HepG2 (cell line): ENCODE results near the gene CARMIL1. TPM values are rescaled to one million over a fixed set of nuclear protein-coding genes. Genes with fewer than 3 reads are reported as not detected.

ENCODE experiments used
- CREB1 ChIP-seq, 2 experiments: fragments of 450-650 bp in 1 of 2; IDR thresholded peaks; 2 replicates each; pipeline ENCODE4 v1.6.1; 2016 to 2017; ENCODE audit warnings: control low read depth in 1 of 2, mild to moderate bottlenecking in 1 of 2, missing compliant biosample characterization in 1 of 2, missing genetic modification characterization in 1 of 2
- CSRNP1 ChIP-seq: sonication (generic); formaldehyde crosslinking; IDR thresholded peaks from 2 replicates; pipeline ENCODE4 v1.8.1; 2023; ENCODE audit warnings: mild to moderate bottlenecking, missing genetic modification reagents
- CTCF ChIP-seq: sonication (generic); formaldehyde crosslinking; IDR thresholded peaks from 2 replicates; pipeline ENCODE4 v1.5.0; 2020; ENCODE audit warnings: mild to moderate bottlenecking, missing genetic modification reagents, moderate library complexity
- GFI1 ChIP-seq: sonication (generic); formaldehyde crosslinking; IDR thresholded peaks from 2 replicates; pipeline ENCODE4 v1.5.0; 2020; ENCODE audit warnings: missing genetic modification reagents, mild to moderate bottlenecking, borderline replicate concordance
- HES4 ChIP-seq: sonication (generic); formaldehyde crosslinking; IDR thresholded peaks from 2 replicates; pipeline ENCODE4 v1.9.0; 2021; ENCODE audit warnings: mild to moderate bottlenecking, missing genetic modification reagents, borderline replicate concordance
- LCORL ChIP-seq, 2 experiments: fragments of 450-650 bp in 1 of 2; sonication (generic) in 1 of 2; formaldehyde crosslinking in 1 of 2; IDR thresholded peaks; 2 replicates each; pipeline versions ENCODE4 v1.5.0 to v1.6.1; 2017 to 2020; ENCODE audit warnings: antibody characterized with exemption in 1 of 2, missing genetic modification reagents in 1 of 2
- MAFK ChIP-seq, 2 experiments: IDR thresholded peaks in 1 of 2; conservative IDR thresholded peaks in 1 of 2; 2 replicates each; pipeline ENCODE4 v1.6.1; 2011; ENCODE audit warnings: improper control_type of control experiment in 2 of 2, low read length in 2 of 2
- PCBP1 ChIP-seq: fragments of 200-400 bp; formaldehyde crosslinking; IDR thresholded peaks from 2 replicates; pipeline ENCODE4 v1.6.1; 2017; ENCODE audit warnings: mild to moderate bottlenecking, low read depth, low read length, borderline replicate concordance
- PLSCR1 ChIP-seq: sonication (generic); formaldehyde crosslinking; IDR thresholded peaks from 2 replicates; pipeline ENCODE4 v1.5.0; 2020; ENCODE audit warnings: missing genetic modification reagents, mild to moderate bottlenecking, borderline replicate concordance
- ZNF275 ChIP-seq: sonication (generic); formaldehyde crosslinking; IDR thresholded peaks from 2 replicates; pipeline ENCODE4 v1.8.0; 2022; ENCODE audit warnings: missing genetic modification reagents, mild to moderate bottlenecking, inconsistent platforms, borderline replicate concordance
- ZNF335 ChIP-seq: sonication (generic); formaldehyde crosslinking; IDR thresholded peaks from 2 replicates; pipeline ENCODE4 v1.4.0; 2020; ENCODE audit warnings: missing genetic modification reagents
- ZNF496 ChIP-seq: sonication (generic); formaldehyde crosslinking; IDR thresholded peaks from 2 replicates; pipeline ENCODE4 v1.8.1; 2023; ENCODE audit warnings: mild to moderate bottlenecking, moderate library complexity, missing genetic modification reagents; ENCODE audit not compliant: insufficient replicate concordance
- ZNF501 ChIP-seq: sonication (generic); formaldehyde crosslinking; IDR thresholded peaks from 2 replicates; pipeline ENCODE4 v1.5.1; 2020; ENCODE audit warnings: mild to moderate bottlenecking, moderate library complexity, missing genetic modification reagents
- ZNF556 ChIP-seq: sonication (generic); formaldehyde crosslinking; IDR thresholded peaks from 2 replicates; pipeline ENCODE4 v1.4.0; 2020; ENCODE audit warnings: mild to moderate bottlenecking, missing genetic modification reagents, borderline replicate concordance
- ZNF558 ChIP-seq: sonication (generic); formaldehyde crosslinking; IDR thresholded peaks from 2 replicates; pipeline ENCODE4 v1.9.0; 2022; ENCODE audit warnings: mild to moderate bottlenecking, missing genetic modification reagents, borderline replicate concordance
- ZNF737 ChIP-seq: sonication (generic); formaldehyde crosslinking; IDR thresholded peaks from 2 replicates; pipeline ENCODE4 v1.5.0; 2020; ENCODE audit warnings: missing genetic modification reagents, mild to moderate bottlenecking, borderline replicate concordance
- ZNF891 ChIP-seq: sonication (generic); formaldehyde crosslinking; IDR thresholded peaks from 2 replicates; pipeline ENCODE4 v1.5.0; 2020; ENCODE audit warnings: mild to moderate bottlenecking, missing genetic modification reagents
- ZSCAN25 ChIP-seq: sonication (generic); formaldehyde crosslinking; IDR thresholded peaks from 2 replicates; pipeline ENCODE4 v1.8.0; 2022; ENCODE audit warnings: mild to moderate bottlenecking, missing genetic modification reagents
- polyA plus RNA-seq, 8 experiments: library from polyadenylated mRNA; depleted of rRNA in 3 of 8; stranded (reverse) in 7 of 8; unstranded in 1 of 8; fragments of >200 nt; fragmentation: Illumina TruSeq in 4 of 8; extraction: Trizol in 4 of 8; gene quantifications; 2 replicates each; pipeline versions ENCODE4 v1.2.1 to v1.2.3, GENCODE V29; 2011 to 2016; ENCODE audit warnings: low read depth in 4 of 8, missing spikeins in 1 of 8, mixed read lengths in 1 of 8; ENCODE audit not compliant: insufficient read depth in 1 of 8
- total RNA-seq, 5 experiments: library from RNA; depleted of rRNA; stranded (reverse); fragments of >200 nt; fragmentation: Illumina TruSeq; extraction: Trizol; gene quantifications; 2 replicates each; pipeline ENCODE4 v1.2.3, GENCODE V29; 2016; ENCODE audit warnings: low read depth in 1 of 5

The CARMIL1 gene
- total and polyA plus RNA-seq, 2 of the 13 experiments (the other 11 are each of a cell fraction or from before 2014, with no cell fraction given), result 1.8 to 2.6 TPM

- TF ChIP-seq ZNF737 (CRISPR knock-in tag), result no peak
- TF ChIP-seq ZNF496, result no peak
- TF ChIP-seq PLSCR1 (CRISPR knock-in tag), result no peak
- no peak for TF ChIP-seq CREB1 (IDR thresholded peaks at IDR 0.05)
- peak; percentile 42; the same call in 1 of the 2 replicates for TF ChIP-seq CREB1 (CRISPR knock-in tag; IDR thresholded peaks at IDR 0.05)
- TF ChIP-seq ZNF556 (CRISPR knock-in tag), result no peak
- no peak for TF ChIP-seq MAFK (conservative IDR thresholded peaks at IDR 0.05 in 1 of 2, IDR thresholded peaks at IDR 0.05 in 1 of 2; ENCODE audit: low read length in 2 of 2)
- no peak for TF ChIP-seq CTCF (CRISPR knock-in tag)
- TF ChIP-seq ZNF275 (CRISPR knock-in tag), result no peak
- TF ChIP-seq ZNF558 (CRISPR knock-in tag), result no peak
- TF ChIP-seq HES4 (CRISPR knock-in tag), result no peak
- TF ChIP-seq PCBP1, result no peak
- no peak for TF ChIP-seq ZNF501
- no peak for TF ChIP-seq ZNF891
- TF ChIP-seq ZSCAN25, result no peak
- no peak for TF ChIP-seq LCORL (IDR thresholded peaks at IDR 0.05)
- no peak for TF ChIP-seq LCORL (CRISPR knock-in tag; IDR thresholded peaks at IDR 0.05)
- TF ChIP-seq ZNF335, result no peak
- TF ChIP-seq CSRNP1 (CRISPR knock-in tag), result no peak
- peak; percentile 73 for TF ChIP-seq GFI1 (CRISPR knock-in tag)
These were observed 382.1 kb downstream of the CARMIL1 start (continued) for GRCh38 chr6:25661129-25661779.
